Lung (tissue), 12 donors: ENCODE measurements around the gene SRXN1. TPM values are rescaled to one million over a fixed set of nuclear protein-coding genes. Genes with fewer than 3 reads are reported as not detected.

Experiments used
- ATAC-seq: fragments of 200-7000 bp; cut with Tn5 transposase; one replicate; pipeline ENCODE4 v1.9.1; 2020; ENCODE audit warnings: moderate number of reproducible peaks; ENCODE audit not compliant: insufficient read depth, low FRiP score
- DNase-seq, 3 donors: peaks; one replicate each; pipeline ENCODE4 v3.0.0-alpha.2; 2013 to 2017
- H3K27ac ChIP-seq, 2 donors: one replicate each; pipeline ENCODE4 v1.5.1; 2013; ENCODE audit warnings: mild to moderate bottlenecking in 2 of 2, moderate library complexity in 2 of 2, control low read depth in 1 of 2, inconsistent platforms in 1 of 2, low read depth in 1 of 2, low read length in 1 of 2
- H3K27me3 ChIP-seq, 3 donors: one replicate each; pipeline ENCODE4 v1.5.1; 2013; ENCODE audit warnings: low read length in 2 of 3; ENCODE audit not compliant: control insufficient read depth in 3 of 3, insufficient read depth in 3 of 3
- H3K36me3 ChIP-seq, 4 donors: one replicate each; pipeline ENCODE4 v1.5.1; 2013; ENCODE audit warnings: low read length in 4 of 4, mild to moderate bottlenecking in 1 of 4, moderate library complexity in 1 of 4; ENCODE audit not compliant: control insufficient read depth in 4 of 4, insufficient read depth in 4 of 4
- H3K4me1 ChIP-seq, 5 donors: one replicate each; pipeline ENCODE4 v1.5.1; 2013; ENCODE audit warnings: low read length in 5 of 5, mild to moderate bottlenecking in 2 of 5, moderate library complexity in 1 of 5; ENCODE audit not compliant: control insufficient read depth in 5 of 5, insufficient read depth in 5 of 5
- H3K4me3 ChIP-seq: one replicate; pipeline ENCODE4 v1.5.1; 2013; ENCODE audit warnings: mild to moderate bottlenecking, control low read depth, moderate library complexity
- H3K9ac ChIP-seq, 2 donors: one replicate each; pipeline ENCODE4 v1.5.1; 2013; ENCODE audit warnings: low read length in 2 of 2, control low read depth in 1 of 2; ENCODE audit not compliant: insufficient read depth in 1 of 2
- H3K9me3 ChIP-seq, 4 donors: one replicate each; pipeline ENCODE4 v1.5.1; 2013; ENCODE audit warnings: low read length in 3 of 4, mild to moderate bottlenecking in 1 of 4, moderate library complexity in 1 of 4; ENCODE audit not compliant: control insufficient read depth in 4 of 4, insufficient read depth in 3 of 4
- CTCF ChIP-seq: IDR thresholded peaks from 2 replicates; pipeline ENCODE4 v1.5.1; 2012; ENCODE audit warnings: mild to moderate bottlenecking; ENCODE audit errors: control extremely low read depth, extremely low read depth
- WGBS, 2 donors: extraction: QIAGEN DNeasy Blood & Tissue Kit; methylation state at CpG; one replicate each; pipeline ENCODE4 v1.1.7; 2013; 5-methylcytosine and 5-hydroxymethylcytosine counted together
- polyA plus RNA-seq, 2 donors: library from polyadenylated mRNA; stranded (reverse); fragments of 200-250 nt; gene quantifications; one replicate each; pipeline ENCODE4 v1.2.1, GENCODE V29; 2013
- total RNA-seq, 2 donors: library from RNA; depleted of rRNA in 1 of 2; stranded (reverse); fragments of >200 nt in 1 of 2; gene quantifications; one replicate each; pipeline ENCODE4 v1.2.1, GENCODE V29; 2014 to 2021
- donor health status: control.
- donor health status: control.
- donor health status: Bipolar disorder and iron deficiency.
- donor health status: healthy.
- donor health status: DM: yes; HTN: yes; CAD: no.

SRXN1 gene
- total and polyA plus RNA-seq, 4 donors: 6.1 to 47.4 (median 25.3) TPM

- 42 to 78% methylated on average over 1 of the region's 1 CpG for WGBS, 2 donors
- peaks cover 0 to 38% (median 9%) of the 10 kb centered on the region in 3 donors for H3K27me3 ChIP-seq
- no peak for ATAC-seq
These were observed 36.9 kb upstream of the SRXN1 start for GRCh38 chr20:689947-690346.

GRCh38 chr20:689348-689747 is 36.3 kb upstream of the SRXN1 start:
- Histone ChIP-seq H3K9me3 (peaks cover 0 to 6% (median 0%) of the 10 kb centered on the region in 4 donors), H3K4me1 (no peaks in the 10 kb centered on the region), H3K36me3 (no peaks in the 10 kb centered on the region), H3K9ac (no peak overlapping the region), H3K27ac (no peak overlapping the region), H3K27me3 (peaks cover 0 to 38% (median 9%) of the 10 kb centered on the region in 3 donors), H3K4me3 (no peak overlapping the region)
- peak in 1 of 3 donors; percentile 9 for DNase-seq
- ATAC-seq: no peak
- WGBS, 2 donors: 73 to 87% methylated on average over 6 of the region's 6 CpGs
- no peak for TF ChIP-seq CTCF

More at GRCh38 chr20:689947-690346, 36.9 kb upstream of the SRXN1 start:
- no peak overlapping the region for H3K27ac ChIP-seq
- no peaks in the 10 kb centered on the region for H3K4me1 ChIP-seq
- H3K9ac ChIP-seq: no peak overlapping the region
- no peak for TF ChIP-seq CTCF
- H3K36me3 ChIP-seq: no peaks in the 10 kb centered on the region
- H3K4me3 ChIP-seq: no peak overlapping the region
- DNase-seq: no peak
- peaks cover 0 to 6% (median 0%) of the 10 kb centered on the region in 4 donors for H3K9me3 ChIP-seq

- peaks cover 0 to 38% (median 9%) of the 10 kb centered on the region in 3 donors for H3K27me3 ChIP-seq
These were observed 35.8 kb upstream of the SRXN1 start for GRCh38 chr20:688809-689212.

More at GRCh38 chr20:688809-689212, 35.8 kb upstream of the SRXN1 start:
- Histone ChIP-seq H3K4me1 (no peaks in the 10 kb centered on the region), H3K36me3 (no peaks in the 10 kb centered on the region), H3K4me3 (no peak overlapping the region), H3K9ac (no peak overlapping the region), H3K9me3 (peaks cover 0 to 6% (median 0%) of the 10 kb centered on the region in 4 donors), H3K27ac (no peak overlapping the region)
- TF ChIP-seq CTCF: no peak
- DNase-seq: peak in 1 of 3 donors; percentile 2
- WGBS, 2 donors: 36 to 72% methylated on average over 13 of the region's 13 CpGs
- ATAC-seq: no peak
